ENCODE measurements around the gene ZBTB47. TPM values are rescaled to one million over a fixed set of nuclear protein-coding genes. Genes with fewer than 3 reads are reported as not detected.
A peak's percentile ranks its signal among the peaks of the same experiment; 100 is the strongest.

Gene ZBTB47
- total RNA-seq, 5 donors from 2014 or later (not counting 1 experiment from before 2014, with no cell fraction given): 0.53 to 1.2 (median 0.98) TPM

DNA sequence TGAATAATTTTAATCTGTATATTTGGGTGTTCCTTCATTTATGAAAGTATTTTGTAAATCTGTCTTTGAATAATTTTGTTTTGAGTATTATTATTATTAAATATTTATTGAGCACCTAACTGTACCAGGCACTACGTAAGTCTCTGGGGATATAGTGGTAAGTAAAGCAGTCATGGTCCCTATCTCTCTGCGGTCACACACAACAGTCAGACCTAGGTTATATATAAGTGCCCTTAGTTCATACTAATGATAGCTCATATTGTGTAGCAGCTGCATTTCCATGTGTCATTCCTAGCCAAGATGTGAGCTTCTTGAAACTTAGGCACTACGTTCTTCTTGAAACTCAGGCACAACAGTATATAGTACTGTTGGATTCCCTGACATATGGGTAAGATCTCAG, 40.6 kb upstream of the ZBTB47 start:
- Histone ChIP-seq H3K36me3 (ENCODE audit: control insufficient read depth in 2 of 2, extremely low read depth in 1 of 2, insufficient read depth in 1 of 2, low read length in 1 of 2) (peaks cover 5 to 18% of the 10 kb centered on the region in 2 donors), H3K27ac (ENCODE audit: low read length) (no peak overlapping the region), H3K27me3 (replicated peaks in 1 of 2; ENCODE audit: control insufficient read depth in 2 of 2, extremely low read depth in 1 of 2, insufficient read depth in 2 of 2, low read length in 1 of 2) (no peaks in the 10 kb centered on the region), H3K4me3 (ENCODE audit: control insufficient read depth in 1 of 2, extremely low read depth in 1 of 2, low read length in 1 of 2) (no peak overlapping the region), H3K4me1 (ENCODE audit: control insufficient read depth in 1 of 2, extremely low read depth in 1 of 2, insufficient read depth in 2 of 2, low read length in 2 of 2) (peaks cover 14 to 18% of the 10 kb centered on the region in 2 experiments), H3K9me3 (no peaks in the 10 kb centered on the region)
- Mint-ChIP-seq H3K36me3 (peaks cover 13% of the 10 kb centered on the region), H3K27ac (peak overlapping the region; percentile 20 to 55), H3K4me3 (no peak overlapping the region), H3K27me3 (no peaks in the 10 kb centered on the region), H3K9me3 (no peaks in the 10 kb centered on the region), H3K4me1 (peaks cover 71 to 80% (median 73%) of the 10 kb centered on the region in 3 donors)
- ATAC-seq (replicated peaks in 1 of 4) (no peak), DNase-seq (no peak)
- ChIA-PET POLR2A (interaction anchor here (1.1 to 2.6 kb wide), 3 partner anchors 10 to 32 kb away, joined by 3 to 12 read pairs (median 4); partner anchors contain the start of genes SEC22C (in 1 of the 2) and SS18L2 (in 1 of the 2)), CTCF (interaction anchor here (0.5 to 2.5 kb wide), 13 partner anchors 10 to 647 kb away, joined by 3 to 12 read pairs (median 4); partner anchors contain the start of genes NKTR (in 1 of the 2), SEC22C (in 1 of the 2) and VIPR1 (in 1 of the 2))
- WGBS (ENCODE audit: insufficient coverage): no CpG with 5 or more reads among the region's 3 CpGs

- Histone ChIP-seq H3K36me3 (ENCODE audit: control insufficient read depth in 2 of 2, extremely low read depth in 1 of 2, insufficient read depth in 1 of 2, low read length in 1 of 2) (peaks cover 10 to 17% of the 10 kb centered on the region in 2 donors), H3K9me3 (no peaks in the 10 kb centered on the region), H3K27ac (ENCODE audit: low read length) (no peak overlapping the region), H3K4me1 (ENCODE audit: control insufficient read depth in 1 of 2, extremely low read depth in 1 of 2, insufficient read depth in 2 of 2, low read length in 2 of 2) (peaks cover 11 to 18% of the 10 kb centered on the region in 2 experiments), H3K4me3 (ENCODE audit: control insufficient read depth in 1 of 2, extremely low read depth in 1 of 2, low read length in 1 of 2) (no peak overlapping the region), H3K27me3 (replicated peaks in 1 of 2; ENCODE audit: control insufficient read depth in 2 of 2, extremely low read depth in 1 of 2, insufficient read depth in 2 of 2, low read length in 1 of 2) (no peaks in the 10 kb centered on the region)
- POLR2A ChIA-PET: interaction anchor here (0.6 to 2.6 kb wide), 4 partner anchors 11 to 32 kb away, joined by 3 to 12 read pairs (median 3); partner anchors contain the start of genes SEC22C (in 1 of the 2) and SS18L2 (in 1 of the 2)
- Mint-ChIP-seq H3K9me3 (no peaks in the 10 kb centered on the region), H3K27me3 (no peaks in the 10 kb centered on the region), H3K27ac (peak overlapping the region; percentile 4 to 44), H3K36me3 (peaks cover 13% of the 10 kb centered on the region), H3K4me3 (peak overlapping the region in 1 of 3 donors; percentile 3), H3K4me1 (peaks cover 68 to 76% (median 69%) of the 10 kb centered on the region in 3 donors)
- DNase-seq (peak in 1 of 35 experiments; percentile 48), ATAC-seq (replicated peaks in 1 of 4) (peak in 3 of 4 experiments; percentile 47 to 59 (median 58))
- CTCF ChIA-PET: interaction anchor here (0.5 to 2.5 kb wide), 14 partner anchors 10 to 647 kb away, joined by 3 to 12 read pairs (median 4); partner anchors contain the start of genes NKTR (in 1 of the 2), SEC22C (in 1 of the 2), SS18L2 (in 1 of the 2) and VIPR1 (in 1 of the 2)
- no CpG with 5 or more reads among the region's 2 CpGs for WGBS (ENCODE audit: insufficient coverage)
Measured at GRCh38 chr3:42613462-42613861, 40.0 kb upstream of the ZBTB47 start.

GRCh38 chr3:42631620-42632019, 21.9 kb upstream of the ZBTB47 start:
- Mint-ChIP-seq H3K4me1 (peaks cover 3 to 4% (median 4%) of the 10 kb centered on the region in 3 donors), H3K4me3 (no peak overlapping the region), H3K27me3 (no peaks in the 10 kb centered on the region), H3K36me3 (peaks cover 46% of the 10 kb centered on the region), H3K27ac (peak overlapping the region; percentile 21 to 50), H3K9me3 (no peaks in the 10 kb centered on the region)
- 100% methylated on average over 2 of the region's 2 CpGs for WGBS (ENCODE audit: insufficient coverage)
- H3K4me1 ChIP-seq (ENCODE audit: control insufficient read depth in 1 of 2, extremely low read depth in 1 of 2, insufficient read depth in 2 of 2, low read length in 2 of 2): no peaks in the 10 kb centered on the region
- no peak overlapping the region for H3K27ac ChIP-seq (ENCODE audit: low read length)
- no peaks in the 10 kb centered on the region for H3K9me3 ChIP-seq
- H3K27me3 ChIP-seq (replicated peaks in 1 of 2; ENCODE audit: control insufficient read depth in 2 of 2, extremely low read depth in 1 of 2, insufficient read depth in 2 of 2, low read length in 1 of 2): no peaks in the 10 kb centered on the region
- ATAC-seq (replicated peaks in 1 of 4): no peak
- ChIA-PET POLR2A (no interaction called here), CTCF (no interaction called here)
- no peak overlapping the region for H3K4me3 ChIP-seq (ENCODE audit: control insufficient read depth in 1 of 2, extremely low read depth in 1 of 2, low read length in 1 of 2)
- DNase-seq: no peak
- peaks cover 10 to 81% of the 10 kb centered on the region in 2 donors for H3K36me3 ChIP-seq (ENCODE audit: control insufficient read depth in 2 of 2, extremely low read depth in 1 of 2, insufficient read depth in 1 of 2, low read length in 1 of 2)

DNA sequence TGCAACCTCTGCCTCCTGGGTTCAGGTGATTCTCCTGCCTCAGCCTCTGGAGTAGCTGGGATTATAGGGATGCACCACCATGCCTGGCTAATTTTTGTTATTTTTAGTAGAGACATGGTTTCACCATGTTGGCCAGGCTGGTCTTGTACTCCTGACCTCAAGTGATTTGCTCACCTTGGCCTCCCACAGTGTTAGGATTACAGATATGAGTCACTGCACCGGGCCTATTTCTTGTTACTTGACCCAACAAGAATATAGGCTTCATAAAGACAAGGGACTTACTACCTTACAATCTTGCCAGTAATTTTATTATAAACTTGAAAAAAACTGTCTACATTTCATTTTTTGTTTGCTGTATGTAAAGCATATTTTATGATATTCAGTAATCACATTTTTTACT, 21.4 kb upstream of the ZBTB47 start:
- Histone ChIP-seq H3K9me3 (no peaks in the 10 kb centered on the region), H3K4me3 (ENCODE audit: control insufficient read depth in 1 of 2, extremely low read depth in 1 of 2, low read length in 1 of 2) (no peak overlapping the region), H3K4me1 (ENCODE audit: control insufficient read depth in 1 of 2, extremely low read depth in 1 of 2, insufficient read depth in 2 of 2, low read length in 2 of 2) (no peaks in the 10 kb centered on the region), H3K27me3 (replicated peaks in 1 of 2; ENCODE audit: control insufficient read depth in 2 of 2, extremely low read depth in 1 of 2, insufficient read depth in 2 of 2, low read length in 1 of 2) (no peaks in the 10 kb centered on the region), H3K36me3 (ENCODE audit: control insufficient read depth in 2 of 2, extremely low read depth in 1 of 2, insufficient read depth in 1 of 2, low read length in 1 of 2) (peaks cover 10 to 85% of the 10 kb centered on the region in 2 donors), H3K27ac (ENCODE audit: low read length) (no peak overlapping the region)
- H3K4me3 Mint-ChIP-seq: no peak overlapping the region
- ATAC-seq (replicated peaks in 1 of 4) (no peak), DNase-seq (no peak)
- H3K27me3 Mint-ChIP-seq: no peaks in the 10 kb centered on the region
- POLR2A ChIA-PET: no interaction called here
- no peak overlapping the region for H3K27ac Mint-ChIP-seq
- peaks cover 45% of the 10 kb centered on the region for H3K36me3 Mint-ChIP-seq
- H3K9me3 Mint-ChIP-seq: no peaks in the 10 kb centered on the region
- CTCF ChIA-PET: no interaction called here
- no CpG with 5 or more reads among the region's 1 CpG for WGBS (ENCODE audit: insufficient coverage)
- H3K4me1 Mint-ChIP-seq: peaks cover 3 to 4% (median 3%) of the 10 kb centered on the region in 3 donors

- 93% methylated on average over 2 of the region's 6 CpGs for WGBS (ENCODE audit: insufficient coverage)
- H3K4me1 Mint-ChIP-seq: peaks cover 0 to 4% (median 3%) of the 10 kb centered on the region in 3 donors
- H3K36me3 Mint-ChIP-seq: peaks cover 42% of the 10 kb centered on the region
- ChIA-PET POLR2A (no interaction called here), CTCF (interaction anchor here in 1 of 2 donors (0.5 to 1.0 kb wide), 2 partner anchors 12 to 20 kb away, joined by 3 read pairs; no protein-coding TSS in a partner anchor)
- H3K9me3 Mint-ChIP-seq: no peaks in the 10 kb centered on the region
- ATAC-seq (replicated peaks in 1 of 4): no peak
- H3K27ac Mint-ChIP-seq: peak overlapping the region; percentile 29 to 47
- Histone ChIP-seq H3K36me3 (ENCODE audit: control insufficient read depth in 2 of 2, extremely low read depth in 1 of 2, insufficient read depth in 1 of 2, low read length in 1 of 2) (peaks cover 10 to 81% of the 10 kb centered on the region in 2 donors), H3K27me3 (replicated peaks in 1 of 2; ENCODE audit: control insufficient read depth in 2 of 2, extremely low read depth in 1 of 2, insufficient read depth in 2 of 2, low read length in 1 of 2) (no peaks in the 10 kb centered on the region), H3K27ac (ENCODE audit: low read length) (no peak overlapping the region), H3K4me3 (ENCODE audit: control insufficient read depth in 1 of 2, extremely low read depth in 1 of 2, low read length in 1 of 2) (no peak overlapping the region), H3K9me3 (no peaks in the 10 kb centered on the region), H3K4me1 (ENCODE audit: control insufficient read depth in 1 of 2, extremely low read depth in 1 of 2, insufficient read depth in 2 of 2, low read length in 2 of 2) (peaks cover 0 to 3% of the 10 kb centered on the region in 2 experiments)
- no peak for DNase-seq
- H3K4me3 Mint-ChIP-seq: no peak overlapping the region
- no peaks in the 10 kb centered on the region for H3K27me3 Mint-ChIP-seq
Measured at GRCh38 chr3:42633544-42633943, 20.0 kb upstream of the ZBTB47 start.

DNA sequence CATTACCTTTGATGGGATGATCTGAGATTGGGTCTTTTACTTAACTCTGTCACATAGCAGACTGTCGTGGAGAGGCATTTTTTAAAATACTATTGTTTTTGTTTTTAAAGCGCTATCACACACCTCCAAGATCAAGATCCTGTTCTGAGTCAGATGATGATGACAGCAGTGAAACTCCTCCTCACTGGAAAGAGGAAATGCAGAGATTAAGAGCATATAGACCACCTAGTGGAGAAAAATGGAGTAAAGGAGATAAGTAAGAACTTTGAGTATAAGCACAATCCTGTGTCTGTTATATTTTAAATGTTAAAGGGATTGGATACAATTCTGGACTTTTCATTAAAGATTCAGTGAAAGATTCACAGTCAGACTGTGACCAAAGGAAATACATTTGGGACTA, 18.4 kb upstream of the ZBTB47 start:
- peak overlapping the region; percentile 34 to 51 for H3K27ac Mint-ChIP-seq
- CTCF ChIA-PET: no interaction called here
- H3K4me3 Mint-ChIP-seq: no peak overlapping the region

More for the DNA sequence above, 18.4 kb upstream of the ZBTB47 start:
- peaks cover 0 to 12% of the 10 kb centered on the region in 2 experiments for H3K4me1 ChIP-seq (ENCODE audit: control insufficient read depth in 1 of 2, extremely low read depth in 1 of 2, insufficient read depth in 2 of 2, low read length in 2 of 2)
- ATAC-seq (replicated peaks in 1 of 4) (peak in 2 of 4 experiments; percentile 33 to 54), DNase-seq (peak in 1 of 35 experiments; percentile 39)
- Mint-ChIP-seq H3K9me3 (no peaks in the 10 kb centered on the region), H3K36me3 (peaks cover 34% of the 10 kb centered on the region), H3K27me3 (no peaks in the 10 kb centered on the region), H3K4me1 (peaks cover 0 to 3% (median 3%) of the 10 kb centered on the region in 3 donors)
- H3K27ac ChIP-seq (ENCODE audit: low read length): no peak overlapping the region
- POLR2A ChIA-PET: no interaction called here
- no peaks in the 10 kb centered on the region for H3K27me3 ChIP-seq (replicated peaks in 1 of 2; ENCODE audit: control insufficient read depth in 2 of 2, extremely low read depth in 1 of 2, insufficient read depth in 2 of 2, low read length in 1 of 2)
- H3K4me3 ChIP-seq (ENCODE audit: control insufficient read depth in 1 of 2, extremely low read depth in 1 of 2, low read length in 1 of 2): no peak overlapping the region
- no CpG with 5 or more reads among the region's 2 CpGs for WGBS (ENCODE audit: insufficient coverage)
- peaks cover 12 to 80% of the 10 kb centered on the region in 2 donors for H3K36me3 ChIP-seq (ENCODE audit: control insufficient read depth in 2 of 2, extremely low read depth in 1 of 2, insufficient read depth in 1 of 2, low read length in 1 of 2)
- H3K9me3 ChIP-seq: no peaks in the 10 kb centered on the region

Data from T-cell (primary cell).